Activated naive CD8-positive, alpha-beta T cell treated with anti-CD3 and anti-CD28 coated beads, Interleukin-2, amount 50 U/mL, for 24 hours (primary cell): Measurements from ENCODE around the gene FASTKD2.

ENCODE experiments used
- ATAC-seq: fragments of 150-1000 bp; cut with Tn5 transposase; one replicate; pipeline ENCODE4 v1.10.0; 2021
- DNase-seq: peaks from one replicate; pipeline ENCODE4 v3.0.0; 2021
- H3K27ac Mint-ChIP-seq: one replicate; pipeline ENCODE4 v1.8.0; 2021; ENCODE audit warnings: mild to moderate bottlenecking, mixed read lengths
- H3K27me3 Mint-ChIP-seq: one replicate; pipeline ENCODE4 v1.8.0; 2021; ENCODE audit warnings: mixed read lengths
- H3K36me3 Mint-ChIP-seq: one replicate; pipeline ENCODE4 v1.8.0; 2021; ENCODE audit warnings: low read depth, mixed read lengths
- H3K4me1 Mint-ChIP-seq: one replicate; pipeline ENCODE4 v1.8.0; 2021; ENCODE audit warnings: mixed read lengths
- H3K4me3 Mint-ChIP-seq: one replicate; pipeline ENCODE4 v1.8.0; 2021; ENCODE audit warnings: mild to moderate bottlenecking, moderate library complexity, mixed read lengths
- H3K9me3 Mint-ChIP-seq: one replicate; pipeline ENCODE4 v1.8.0; 2021; ENCODE audit warnings: mixed read lengths

FASTKD2 gene

DNA sequence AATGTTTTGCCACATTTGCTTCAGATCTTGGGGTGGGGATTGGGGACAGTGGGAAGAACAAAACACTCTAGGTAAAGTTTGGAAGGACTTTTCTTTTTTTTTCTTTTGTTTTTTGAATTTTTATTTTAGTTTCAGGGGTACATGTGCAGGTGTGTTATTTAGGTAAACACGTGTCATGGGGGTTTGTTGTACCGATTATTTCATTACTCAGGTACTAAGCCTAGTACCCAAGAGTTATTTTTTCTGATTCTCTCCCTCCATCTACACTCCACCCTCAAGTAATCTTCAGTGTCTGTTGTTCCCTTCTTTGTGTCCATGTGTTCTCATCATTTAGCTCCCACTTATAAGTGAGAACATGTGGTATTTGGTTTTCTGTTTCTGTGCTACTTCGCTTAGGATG is 73.3 kb downstream of the FASTKD2 start:
- Mint-ChIP-seq H3K27ac (no peak overlapping the region), H3K4me3 (no peak overlapping the region), H3K4me1 (no peaks in the 10 kb centered on the region), H3K9me3 (peaks cover 5% of the 10 kb centered on the region), H3K27me3 (no peaks in the 10 kb centered on the region), H3K36me3 (no peaks in the 10 kb centered on the region)
- DNase-seq, result no peak
- no peak for ATAC-seq

- Mint-ChIP-seq H3K4me3 (no peak overlapping the region), H3K9me3 (no peaks in the 10 kb centered on the region), H3K36me3 (no peaks in the 10 kb centered on the region), H3K27ac (no peak overlapping the region), H3K27me3 (no peaks in the 10 kb centered on the region), H3K4me1 (no peaks in the 10 kb centered on the region)
- DNase-seq, result no peak
- no peak for ATAC-seq
Observed at GRCh38 chr2:206840999-206841398, 75.6 kb downstream of the FASTKD2 start.
